Keratinocyte (primary cell): ENCODE data around the gene TEKT2. TPM values are rescaled to one million over a fixed set of nuclear protein-coding genes. Genes with fewer than 3 reads are reported as not detected.

Experiments used
- DNase-seq: peaks from one replicate; pipeline ENCODE4 v3.0.0-alpha.2; 2011; ENCODE audit warnings: low read depth, missing footprints, low spot score
- FAIRE-seq: peaks from 2 replicates; lab custom pipeline; 2011; peaks lifted over from hg19 to GRCh38; lab: Jason Lieb, UNC
- H2AFZ ChIP-seq: 2 replicates; pipeline ENCODE4 v1.6.0; 2012; ENCODE audit warnings: low read length, control low read depth, inconsistent platforms; ENCODE audit not compliant: control insufficient read depth
- H3K27ac ChIP-seq: 2 replicates; pipeline ENCODE4 v1.5.1; 2011; ENCODE audit warnings: low read length; ENCODE audit not compliant: control insufficient read depth, insufficient read depth
- H3K27me3 ChIP-seq: 3 replicates; pipeline ENCODE4 v1.6.0; 2011; ENCODE audit warnings: low read length; ENCODE audit not compliant: control insufficient read depth, insufficient read depth; ENCODE audit errors: extremely low read depth
- H3K36me3 ChIP-seq, 2 experiments: 2 replicates in 1 of 2; 3 replicates in 1 of 2; pipeline ENCODE4 v1.5.1; 2011; ENCODE audit warnings: low read length in 2 of 2, mild to moderate bottlenecking in 1 of 2; ENCODE audit not compliant: control insufficient read depth in 2 of 2, insufficient read depth in 2 of 2; ENCODE audit errors: extremely low read depth in 1 of 2
- H3K4me1 ChIP-seq: 3 replicates; pipeline ENCODE4 v1.5.1; 2011; ENCODE audit warnings: low read length; ENCODE audit not compliant: control insufficient read depth, insufficient read depth; ENCODE audit errors: extremely low read depth
- H3K4me2 ChIP-seq: 3 replicates; pipeline ENCODE4 v1.6.0; 2011; ENCODE audit warnings: low read depth, low read length; ENCODE audit not compliant: control insufficient read depth, insufficient read depth; ENCODE audit errors: extremely low read depth
- H3K4me3 ChIP-seq, 3 experiments: fragments of 200-600 bp in 1 of 3; sonication (generic) in 1 of 3; 2 replicates in 2 of 3; 3 replicates in 1 of 3; pipeline ENCODE4 v1.5.1; 2011 to 2016; ENCODE audit warnings: low read length in 3 of 3, mild to moderate bottlenecking in 3 of 3, control low read depth in 2 of 3, inconsistent platforms in 1 of 3, low read depth in 1 of 3, mixed read lengths in 1 of 3, mixed run types in 1 of 3, moderate library complexity in 1 of 3; ENCODE audit not compliant: control insufficient read depth in 2 of 3, insufficient read depth in 2 of 3; ENCODE audit errors: extremely low read depth in 1 of 3
- H3K79me2 ChIP-seq: 2 replicates; pipeline ENCODE4 v1.6.0; 2012; ENCODE audit warnings: low read length; ENCODE audit not compliant: control insufficient read depth, insufficient read depth
- H3K9ac ChIP-seq: 3 replicates; pipeline ENCODE4 v1.6.0; 2011; ENCODE audit warnings: low read length; ENCODE audit not compliant: control insufficient read depth, insufficient read depth; ENCODE audit errors: extremely low read depth
- H3K9me1 ChIP-seq: 3 replicates; pipeline ENCODE4 v1.6.0; 2011; ENCODE audit warnings: low read length; ENCODE audit not compliant: control insufficient read depth, insufficient read depth; ENCODE audit errors: extremely low read depth
- H3K9me3 ChIP-seq: 2 replicates; pipeline ENCODE4 v1.5.1; 2012; ENCODE audit warnings: low read depth, low read length; ENCODE audit not compliant: control insufficient read depth
- H4K20me1 ChIP-seq: 3 replicates; pipeline ENCODE4 v1.6.0; 2011; ENCODE audit warnings: low read length; ENCODE audit not compliant: control insufficient read depth, insufficient read depth; ENCODE audit errors: extremely low read depth
- EZH2 ChIP-seq: IDR thresholded peaks from one replicate; pipeline ENCODE4 v1.6.1; 2012; ENCODE audit warnings: inconsistent platforms, mild to moderate bottlenecking, low read length, moderate library complexity
- dilution Hi-C: fragments of 300-500 bp; cut with MboI; formaldehyde crosslinking; loops from one replicate; pipeline ENCODE4 v1.7.0; 2020; ENCODE audit warnings: low sequenced_read_pairs; ENCODE audit not compliant: extremely low pct_ligation_motif_present
- polyA plus RNA-seq, 5 experiments: library from polyadenylated mRNA; depleted of rRNA in 3 of 5; stranded (reverse) in 3 of 5; stranded (forward) in 1 of 5; unstranded in 1 of 5; fragments of >200 nt; gene quantifications; 1 replicate in 1 of 5; 2 replicates in 3 of 5; 3 replicates in 1 of 5; pipeline versions ENCODE4 v1.2.1 to v1.2.3, GENCODE V29; 2011 to 2012; ENCODE audit warnings: missing spikeins in 2 of 5, low read depth in 1 of 5, low replicate concordance in 1 of 5
- TF ChIP-seq, protein P1 (sequence below), 3 experiments: IDR thresholded peaks in 1 of 3; conservative IDR thresholded peaks in 1 of 3; optimal IDR thresholded peaks in 1 of 3; 2 replicates in 2 of 3; 3 replicates in 1 of 3; pipeline versions ENCODE3 to v1.5.1; 2011; ENCODE audit warnings: low read length in 3 of 3, mild to moderate bottlenecking in 3 of 3, moderate library complexity in 2 of 3, control low read depth in 1 of 3, inconsistent platforms in 1 of 3; ENCODE audit not compliant: insufficient read depth in 2 of 3; ENCODE audit errors: extremely low read depth in 1 of 3

Gene TEKT2
- polyA plus RNA-seq, 1 donor (not counting 4 experiments of a cell fraction or from before 2014, with no cell fraction given) = 0.03 TPM

DNA sequence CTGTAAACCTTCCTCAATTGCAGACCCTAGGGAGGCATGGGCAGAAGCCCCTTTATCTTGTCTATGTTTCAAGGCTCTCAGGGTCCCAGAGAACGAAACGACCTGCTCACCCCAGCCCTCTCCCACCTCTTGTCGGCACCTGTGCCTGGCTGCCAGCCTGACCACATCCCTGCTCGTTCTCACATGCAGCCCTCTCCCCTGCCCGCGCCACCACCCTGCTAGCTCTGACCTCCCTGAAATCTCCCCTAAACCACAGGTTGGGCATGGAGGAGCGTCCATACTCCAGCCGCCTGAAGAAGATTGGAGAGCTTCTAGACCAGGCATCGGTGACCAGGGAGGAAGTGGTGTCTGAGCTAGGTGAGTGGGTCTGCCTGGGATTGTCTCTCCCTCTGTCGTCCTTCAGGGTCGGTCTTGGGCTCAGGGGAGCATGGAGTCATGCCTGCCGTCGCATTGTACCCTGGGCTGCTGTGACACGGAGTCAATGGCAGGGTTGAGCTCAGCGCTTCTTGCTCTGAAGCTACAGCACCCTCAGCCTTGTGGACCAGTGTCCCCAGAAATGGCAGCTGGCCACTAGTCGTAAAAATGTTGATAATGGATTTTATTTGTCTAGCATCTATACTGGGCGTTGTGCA is 8.4 kb downstream of the TEKT2 start:
- no peak overlapping the region for H3K4me2 ChIP-seq
- no peak overlapping the region for H3K27ac ChIP-seq
- H3K4me1 ChIP-seq = peaks cover 9% of the 10 kb centered on the region
- no peak for DNase-seq
- H2AFZ ChIP-seq = no peak overlapping the region
- TF ChIP-seq EZH2 = no peak
- TF ChIP-seq, protein P1, sequence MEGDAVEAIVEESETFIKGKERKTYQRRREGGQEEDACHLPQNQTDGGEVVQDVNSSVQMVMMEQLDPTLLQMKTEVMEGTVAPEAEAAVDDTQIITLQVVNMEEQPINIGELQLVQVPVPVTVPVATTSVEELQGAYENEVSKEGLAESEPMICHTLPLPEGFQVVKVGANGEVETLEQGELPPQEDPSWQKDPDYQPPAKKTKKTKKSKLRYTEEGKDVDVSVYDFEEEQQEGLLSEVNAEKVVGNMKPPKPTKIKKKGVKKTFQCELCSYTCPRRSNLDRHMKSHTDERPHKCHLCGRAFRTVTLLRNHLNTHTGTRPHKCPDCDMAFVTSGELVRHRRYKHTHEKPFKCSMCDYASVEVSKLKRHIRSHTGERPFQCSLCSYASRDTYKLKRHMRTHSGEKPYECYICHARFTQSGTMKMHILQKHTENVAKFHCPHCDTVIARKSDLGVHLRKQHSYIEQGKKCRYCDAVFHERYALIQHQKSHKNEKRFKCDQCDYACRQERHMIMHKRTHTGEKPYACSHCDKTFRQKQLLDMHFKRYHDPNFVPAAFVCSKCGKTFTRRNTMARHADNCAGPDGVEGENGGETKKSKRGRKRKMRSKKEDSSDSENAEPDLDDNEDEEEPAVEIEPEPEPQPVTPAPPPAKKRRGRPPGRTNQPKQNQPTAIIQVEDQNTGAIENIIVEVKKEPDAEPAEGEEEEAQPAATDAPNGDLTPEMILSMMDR (optimal IDR thresholded peaks at IDR 0.05 in 1 of 3, IDR thresholded peaks at IDR 0.05 in 1 of 3, conservative IDR thresholded peaks at IDR 0.05 in 1 of 3; ENCODE audit: extremely low read depth in 1 of 3, insufficient read depth in 2 of 3, low read length in 3 of 3) = no peak
- no peaks in the 10 kb centered on the region for H4K20me1 ChIP-seq
- H3K9me1 ChIP-seq = peaks cover 2% of the 10 kb centered on the region
- no peak for FAIRE-seq
- no peak overlapping the region for H3K4me3 ChIP-seq
- H3K79me2 ChIP-seq = peaks cover 34% of the 10 kb centered on the region
- no peaks in the 10 kb centered on the region for H3K27me3 ChIP-seq
- no peaks in the 10 kb centered on the region for H3K9me3 ChIP-seq
- dilution Hi-C loops = no loop called here
- peaks cover 32 to 50% of the 10 kb centered on the region in 2 experiments for H3K36me3 ChIP-seq
- H3K9ac ChIP-seq = no peak overlapping the region

DNA sequence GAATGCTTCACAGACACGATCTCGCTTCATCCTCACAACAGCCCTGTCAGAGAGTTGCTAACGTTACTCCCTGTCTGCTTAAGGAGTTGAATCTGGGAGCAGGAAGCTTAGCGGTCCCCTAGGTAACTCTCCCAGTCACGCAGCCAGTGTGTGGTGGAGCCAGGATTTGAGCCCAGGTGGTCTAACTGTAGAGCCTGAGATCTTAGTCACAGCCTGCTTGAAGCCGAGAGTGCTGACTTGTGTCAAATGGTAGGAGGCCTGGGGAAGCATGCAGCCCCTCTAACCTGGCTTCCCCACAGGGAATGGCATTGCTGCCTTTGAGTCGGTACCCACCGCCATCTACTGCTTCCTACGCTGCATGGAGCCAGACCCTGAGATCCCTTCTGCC is 8.9 kb downstream of the TEKT2 start:
- no peak overlapping the region for H2AFZ ChIP-seq
- H3K9me1 ChIP-seq = peaks cover 2% of the 10 kb centered on the region
- TF ChIP-seq EZH2 = no peak
- TF ChIP-seq, protein P1 (optimal IDR thresholded peaks at IDR 0.05 in 1 of 3, IDR thresholded peaks at IDR 0.05 in 1 of 3, conservative IDR thresholded peaks at IDR 0.05 in 1 of 3; ENCODE audit: extremely low read depth in 1 of 3, insufficient read depth in 2 of 3, low read length in 3 of 3) = no peak
- dilution Hi-C loops = no loop called here
- H3K27me3 ChIP-seq = no peaks in the 10 kb centered on the region
- H3K27ac ChIP-seq = no peak overlapping the region
- H3K9me3 ChIP-seq = no peaks in the 10 kb centered on the region
- H3K9ac ChIP-seq = no peak overlapping the region
- no peak overlapping the region for H3K4me3 ChIP-seq
- no peaks in the 10 kb centered on the region for H4K20me1 ChIP-seq
- H3K4me2 ChIP-seq = no peak overlapping the region
- peaks cover 9% of the 10 kb centered on the region for H3K4me1 ChIP-seq
- FAIRE-seq (no peak), DNase-seq (no peak)
- peaks cover 34% of the 10 kb centered on the region for H3K79me2 ChIP-seq
- peaks cover 32 to 50% of the 10 kb centered on the region in 2 experiments for H3K36me3 ChIP-seq
